AG04450 (cell line): Measurements from ENCODE around the gene DHODH. TPM values are rescaled to one million over a fixed set of nuclear protein-coding genes. Genes with fewer than 3 reads are reported as not detected.

Experiments used
- CTCF ChIA-PET: fragments of 300-600, 350-600 bp; formaldehyde crosslinking; extraction: SDS; loops from one replicate; lab custom pipeline; 2022; ENCODE audit warnings: antibody characterized with exemption, inconsistent platforms; lab: Charles Lee
- POLR2A ChIA-PET: fragments of 350-600 bp; formaldehyde crosslinking; extraction: SDS; loops from one replicate; lab custom pipeline; 2021; ENCODE audit warnings: antibody characterized with exemption, inconsistent platforms; lab: Yijun Ruan, JAX
- DNase-seq: peaks from one replicate; pipeline ENCODE4 v3.0.0-alpha.2; 2011; ENCODE audit warnings: low read depth, low spot score
- H3K27ac ChIP-seq: one replicate; pipeline ENCODE4 v1.5.1; 2012; ENCODE audit warnings: low read depth, low read length, control low read depth
- H3K27me3 ChIP-seq: one replicate; pipeline ENCODE4 v1.6.0; 2012; ENCODE audit warnings: low read length; ENCODE audit not compliant: control insufficient read depth, insufficient read depth
- H3K4me3 ChIP-seq: 2 replicates; pipeline ENCODE4 v1.5.1; 2011; ENCODE audit warnings: mild to moderate bottlenecking, low read depth, low read length, control low read depth
- H3K9me3 ChIP-seq: 2 replicates; pipeline ENCODE4 v1.5.1; 2012; ENCODE audit warnings: low read length; ENCODE audit not compliant: control insufficient read depth, insufficient read depth
- polyA plus RNA-seq: library from polyadenylated mRNA; depleted of rRNA; stranded (reverse); fragments of >200 nt; gene quantifications from 2 replicates; pipeline ENCODE4 v1.2.3, GENCODE V29; 2011
- TF ChIP-seq, protein P1 (sequence below): IDR thresholded peaks from 2 replicates; pipeline ENCODE4 v1.5.1; 2011; ENCODE audit warnings: low read depth, low read length, control low read depth, inconsistent platforms

Gene DHODH
- polyA plus RNA-seq, 1 experiment: 3.6 TPM

- H3K27ac ChIP-seq: no peak overlapping the region
- H3K27me3 ChIP-seq: no peaks in the 10 kb centered on the region
- ChIA-PET CTCF (no interaction called here), POLR2A (no interaction called here)
- H3K9me3 ChIP-seq: no peaks in the 10 kb centered on the region
- TF ChIP-seq, protein P1, sequence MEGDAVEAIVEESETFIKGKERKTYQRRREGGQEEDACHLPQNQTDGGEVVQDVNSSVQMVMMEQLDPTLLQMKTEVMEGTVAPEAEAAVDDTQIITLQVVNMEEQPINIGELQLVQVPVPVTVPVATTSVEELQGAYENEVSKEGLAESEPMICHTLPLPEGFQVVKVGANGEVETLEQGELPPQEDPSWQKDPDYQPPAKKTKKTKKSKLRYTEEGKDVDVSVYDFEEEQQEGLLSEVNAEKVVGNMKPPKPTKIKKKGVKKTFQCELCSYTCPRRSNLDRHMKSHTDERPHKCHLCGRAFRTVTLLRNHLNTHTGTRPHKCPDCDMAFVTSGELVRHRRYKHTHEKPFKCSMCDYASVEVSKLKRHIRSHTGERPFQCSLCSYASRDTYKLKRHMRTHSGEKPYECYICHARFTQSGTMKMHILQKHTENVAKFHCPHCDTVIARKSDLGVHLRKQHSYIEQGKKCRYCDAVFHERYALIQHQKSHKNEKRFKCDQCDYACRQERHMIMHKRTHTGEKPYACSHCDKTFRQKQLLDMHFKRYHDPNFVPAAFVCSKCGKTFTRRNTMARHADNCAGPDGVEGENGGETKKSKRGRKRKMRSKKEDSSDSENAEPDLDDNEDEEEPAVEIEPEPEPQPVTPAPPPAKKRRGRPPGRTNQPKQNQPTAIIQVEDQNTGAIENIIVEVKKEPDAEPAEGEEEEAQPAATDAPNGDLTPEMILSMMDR: no peak
- DNase-seq: no peak
- no peak overlapping the region for H3K4me3 ChIP-seq
Observed at GRCh38 chr16:72043058-72043457, 34.5 kb downstream of the DHODH start.

DNA sequence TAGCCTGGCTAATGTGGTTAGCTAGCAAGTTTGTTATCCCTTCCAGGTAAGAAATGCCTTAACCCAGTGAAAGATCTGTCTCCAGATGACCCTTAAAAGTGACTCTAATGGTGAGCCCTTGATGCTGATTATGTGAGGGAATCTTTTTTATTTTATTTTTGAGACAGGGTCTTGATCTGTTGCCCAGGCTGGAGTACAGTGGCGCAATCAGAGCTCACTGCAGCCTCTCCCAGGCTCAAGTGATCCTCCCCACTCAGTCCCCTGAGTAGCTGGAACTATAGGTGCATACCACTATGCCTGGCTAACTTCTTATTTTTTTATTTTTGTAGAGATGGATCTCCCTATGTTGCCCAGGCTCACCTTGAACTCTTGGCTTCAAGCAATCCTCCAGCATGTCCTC lies 35.0 kb downstream of the DHODH start:
- TF ChIP-seq, protein P1: no peak
- Histone ChIP-seq H3K27me3 (no peaks in the 10 kb centered on the region), H3K4me3 (no peak overlapping the region), H3K9me3 (no peaks in the 10 kb centered on the region), H3K27ac (no peak overlapping the region)
- POLR2A ChIA-PET: no interaction called here
- CTCF ChIA-PET: no interaction called here
- no peak for DNase-seq

DNA sequence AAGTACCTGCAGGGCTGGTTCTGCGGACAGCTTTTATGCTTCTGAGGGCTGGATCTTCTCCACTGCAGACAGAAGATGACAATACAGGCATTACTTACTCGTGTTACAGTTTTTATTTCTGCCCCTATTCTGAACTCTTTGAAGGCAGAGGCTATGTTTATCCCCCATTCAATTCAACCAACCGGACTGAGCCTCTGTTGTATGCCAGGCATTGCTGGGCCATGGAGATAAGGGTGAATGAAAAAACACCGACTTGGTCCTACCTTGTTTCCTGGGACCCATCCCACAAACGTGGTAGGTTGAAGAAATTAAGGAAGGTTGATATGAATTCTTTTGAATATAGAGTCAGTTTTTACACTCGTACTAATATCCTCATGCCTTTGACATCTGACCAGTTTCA lies 35.8 kb downstream of the DHODH start:
- TF ChIP-seq, protein P1: no peak
- Histone ChIP-seq H3K27ac (no peak overlapping the region), H3K27me3 (no peaks in the 10 kb centered on the region), H3K9me3 (peaks cover 3% of the 10 kb centered on the region; the same call in 1 of the 2 replicates), H3K4me3 (no peak overlapping the region)
- no peak for DNase-seq
- ChIA-PET CTCF (no interaction called here), POLR2A (no interaction called here)

GRCh38 chr16:72044825-72045359 lies 36.3 kb downstream of the DHODH start:
- ChIA-PET CTCF (no interaction called here), POLR2A (no interaction called here)
- TF ChIP-seq, protein P1: no peak
- Histone ChIP-seq H3K27me3 (peaks cover 1% of the 10 kb centered on the region), H3K4me3 (no peak overlapping the region), H3K27ac (no peak overlapping the region), H3K9me3 (peaks cover 3% of the 10 kb centered on the region; the same call in 1 of the 2 replicates)
- DNase-seq: no peak

DNA sequence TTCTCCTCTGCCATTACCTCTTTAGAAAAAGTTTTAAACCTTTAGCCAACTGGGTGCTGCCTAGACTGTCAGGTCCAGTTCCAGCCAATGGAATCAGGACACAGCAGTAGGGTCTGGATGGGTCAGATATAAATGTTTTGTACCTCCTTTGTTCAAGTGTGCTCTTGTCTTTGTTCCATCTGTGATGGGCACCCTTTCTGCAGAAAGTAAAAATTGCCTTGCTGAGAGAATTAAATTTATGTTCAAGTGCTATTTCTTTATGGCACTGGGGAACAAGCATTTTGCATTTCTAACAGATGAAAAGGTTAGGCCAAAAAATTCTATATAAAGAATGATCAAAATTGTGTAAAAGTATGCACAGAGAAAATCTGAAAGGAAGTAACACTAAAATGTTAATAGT lies 40.6 kb downstream of the DHODH start:
- no peak overlapping the region for H3K27ac ChIP-seq
- ChIA-PET POLR2A (no interaction called here), CTCF (no interaction called here)
- peaks cover 3% of the 10 kb centered on the region; the same call in 1 of the 2 replicates for H3K9me3 ChIP-seq
- TF ChIP-seq, protein P1: no peak
- H3K27me3 ChIP-seq: peaks cover 3% of the 10 kb centered on the region
- H3K4me3 ChIP-seq: no peak overlapping the region
- DNase-seq: no peak
